Inflammatory macrophage treated with lipopolysaccharide for 1 hour (primary cell): Measurements from ENCODE around the gene LMLN.
"Not testable (repeated sequence)": the region's sequence is repeated elsewhere in the genome, so short reads cannot be mapped to it uniquely, and the experiment has no call there.

Experiments used
- DNase-seq, 2 donors: peaks; one replicate each; pipeline ENCODE4 v3.0.0-alpha.2; 2020 to 2022

Gene LMLN

GRCh38 chr3:197959891-197960693 is at the start of gene LMLN:
Gene LMLN (plus strand): TSS chr3:197960217. CDS start chr3:197960246, 29 bp downstream.
- DNase-seq: peak; percentile 96

GRCh38 chr3:197912741-197913476 is 47.1 kb upstream of the LMLN start:
- peak in 1 of 2 donors; percentile 34 for DNase-seq

- DNase-seq: peak in 1 of 2 donors; percentile 3
Observed at GRCh38 chr3:197913641-197914380, 46.2 kb upstream of the LMLN start.

- not testable (repeated sequence) for DNase-seq
Observed at GRCh38 chr3:197921429-197922275, 38.4 kb upstream of the LMLN start.

- no peak for DNase-seq
Observed at GRCh38 chr3:197926418-197926817, 33.6 kb upstream of the LMLN start.

GRCh38 chr3:197927578-197927977 is 32.4 kb upstream of the LMLN start:
- not testable (repeated sequence) for DNase-seq

GRCh38 chr3:197936819-197937384 is 23.1 kb upstream of the LMLN start:
- no peak for DNase-seq

- DNase-seq: no peak
Observed at GRCh38 chr3:197940745-197941384, 19.2 kb upstream of the LMLN start.

GRCh38 chr3:197942956-197943556 is 17.0 kb upstream of the LMLN start:
- peak; percentile 37 to 69 for DNase-seq

- no peak for DNase-seq
Observed at GRCh38 chr3:197949191-197949777, 10.7 kb upstream of the LMLN start.

GRCh38 chr3:197949778-197950676 is 10.0 kb upstream of the LMLN start, which contains the start of gene RPL35A:
Gene RPL35A (plus strand): TSS chr3:197950190. CDS start chr3:197950968, 778 bp downstream.
- peak; percentile 95 to 98 for DNase-seq

- DNase-seq: no peak
Observed at GRCh38 chr3:197950677-197951061, 9.3 kb upstream of the LMLN start.

GRCh38 chr3:197951392-197951990 is 8.5 kb upstream of the LMLN start:
- DNase-seq: peak; percentile 22 to 47

- no peak for DNase-seq
Observed at GRCh38 chr3:197952440-197952839, 7.6 kb upstream of the LMLN start.

GRCh38 chr3:197953325-197953724 is 6.7 kb upstream of the LMLN start:
- DNase-seq: no peak

GRCh38 chr3:197953881-197954280 is 6.1 kb upstream of the LMLN start:
- no peak for DNase-seq

GRCh38 chr3:197955892-197956477 is 4.0 kb upstream of the LMLN start:
- DNase-seq: no peak

- DNase-seq: no peak
Observed at GRCh38 chr3:197956626-197956988, 3.4 kb upstream of the LMLN start.

- peak; percentile 79 to 87 for DNase-seq
Observed at GRCh38 chr3:197957790-197958133, 2.3 kb upstream of the LMLN start.
